NCI-H82 treated with DMSO at 0.1 percent for 48 hours (cell line): ENCODE data around the gene COX20.
"Not testable (repeated sequence)": the region's sequence is repeated elsewhere in the genome, so short reads cannot be mapped to it uniquely, and the experiment has no call there.

ENCODE experiments used
- DNase-seq: peaks from one replicate; lab custom pipeline; 2025; ENCODE audit not compliant: unreplicated experiment; lab: John Stamatoyannopoulos, UW

COX20 gene, protein sequence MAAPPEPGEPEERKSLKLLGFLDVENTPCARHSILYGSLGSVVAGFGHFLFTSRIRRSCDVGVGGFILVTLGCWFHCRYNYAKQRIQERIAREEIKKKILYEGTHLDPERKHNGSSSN

GRCh38 chr1:244835276-244836134 lies at the start of gene COX20:
Gene COX20, plus strand, starts transcription at chr1:244835658. Its CDS starts 57 bp downstream, at chr1:244835715.
- peak; percentile 87 for DNase-seq

DNA sequence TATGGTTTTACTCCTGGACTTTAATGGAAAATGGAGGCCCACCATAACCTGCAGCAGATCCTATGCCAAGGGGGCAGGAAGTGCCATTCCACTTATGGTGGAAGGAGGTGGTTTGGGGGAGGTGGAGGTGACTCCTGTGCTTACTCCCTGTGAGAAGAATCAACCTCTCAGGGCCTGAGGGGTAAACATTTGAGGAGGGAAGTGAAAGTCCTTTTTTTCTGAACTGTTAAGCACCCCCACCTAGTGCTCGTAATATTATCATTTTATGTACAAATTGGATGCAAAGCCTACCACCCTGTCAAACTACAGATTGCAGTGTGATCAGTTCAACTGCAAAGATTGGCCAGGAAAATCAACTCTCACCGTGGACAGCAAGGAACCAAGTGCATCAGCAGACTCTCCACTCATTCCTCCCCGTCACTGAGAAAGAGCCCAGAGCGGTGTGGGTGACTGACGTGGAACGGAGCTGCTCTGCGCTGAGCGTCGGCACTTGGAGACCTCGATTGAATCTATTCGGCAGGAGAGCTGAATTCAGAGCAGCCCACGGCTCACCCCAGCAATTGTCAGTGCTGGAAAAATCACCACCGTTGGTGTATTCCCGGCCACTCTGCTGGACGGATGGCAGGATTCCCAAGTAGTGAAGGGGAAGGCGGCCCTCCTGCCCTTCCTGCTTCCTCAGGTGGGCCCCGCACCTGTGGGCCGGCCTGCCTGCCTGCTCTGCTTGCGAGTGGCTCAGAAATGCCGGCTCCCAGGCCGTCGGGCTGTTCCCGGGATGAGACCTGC lies 46.8 kb upstream of the COX20 start:
- DNase-seq: no peak

DNA sequence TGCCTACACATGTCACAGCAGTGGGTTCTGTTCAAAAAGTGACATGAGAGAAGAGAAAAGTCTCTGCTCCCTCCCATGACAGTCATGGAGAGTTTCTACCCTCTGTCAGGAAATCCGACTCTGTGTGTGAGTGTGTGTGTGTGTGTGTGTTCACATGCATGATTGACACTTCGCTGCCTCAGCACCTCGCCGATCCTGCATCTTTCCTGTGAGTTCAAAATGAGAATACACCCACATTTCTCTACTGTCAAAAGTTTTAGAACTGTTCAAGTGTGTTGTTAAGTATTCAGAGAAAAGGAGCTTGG lies 46.2 kb upstream of the COX20 start:
- no peak for DNase-seq

GRCh38 chr1:244789731-244790130 lies 45.7 kb upstream of the COX20 start:
- no peak for DNase-seq

- DNase-seq: no peak
Measured at GRCh38 chr1:244791061-244791460, 44.4 kb upstream of the COX20 start.

GRCh38 chr1:244792188-244792850 lies 43.1 kb upstream of the COX20 start:
- no peak for DNase-seq

- DNase-seq: no peak
Measured at GRCh38 chr1:244794071-244794470, 41.4 kb upstream of the COX20 start.

DNA sequence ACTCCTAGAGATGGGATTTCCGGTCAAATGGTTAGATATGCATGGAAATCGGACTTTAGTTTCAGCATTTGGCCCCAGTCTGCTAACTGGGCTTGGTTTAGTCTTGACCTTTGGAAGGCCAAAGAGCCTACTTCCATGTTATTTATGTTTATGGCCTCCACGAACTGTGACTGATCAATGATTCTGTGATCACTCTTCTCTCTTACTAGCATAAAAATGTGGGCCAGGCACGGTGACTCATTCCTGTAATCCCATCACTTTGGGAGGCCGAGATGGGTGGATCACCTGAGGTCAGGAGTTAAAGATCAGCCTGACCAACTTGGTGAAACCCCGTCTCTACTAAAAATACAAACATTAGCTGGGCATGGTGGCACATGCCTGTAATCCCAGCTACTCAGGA lies 40.9 kb upstream of the COX20 start:
- DNase-seq: not testable (repeated sequence)

DNA sequence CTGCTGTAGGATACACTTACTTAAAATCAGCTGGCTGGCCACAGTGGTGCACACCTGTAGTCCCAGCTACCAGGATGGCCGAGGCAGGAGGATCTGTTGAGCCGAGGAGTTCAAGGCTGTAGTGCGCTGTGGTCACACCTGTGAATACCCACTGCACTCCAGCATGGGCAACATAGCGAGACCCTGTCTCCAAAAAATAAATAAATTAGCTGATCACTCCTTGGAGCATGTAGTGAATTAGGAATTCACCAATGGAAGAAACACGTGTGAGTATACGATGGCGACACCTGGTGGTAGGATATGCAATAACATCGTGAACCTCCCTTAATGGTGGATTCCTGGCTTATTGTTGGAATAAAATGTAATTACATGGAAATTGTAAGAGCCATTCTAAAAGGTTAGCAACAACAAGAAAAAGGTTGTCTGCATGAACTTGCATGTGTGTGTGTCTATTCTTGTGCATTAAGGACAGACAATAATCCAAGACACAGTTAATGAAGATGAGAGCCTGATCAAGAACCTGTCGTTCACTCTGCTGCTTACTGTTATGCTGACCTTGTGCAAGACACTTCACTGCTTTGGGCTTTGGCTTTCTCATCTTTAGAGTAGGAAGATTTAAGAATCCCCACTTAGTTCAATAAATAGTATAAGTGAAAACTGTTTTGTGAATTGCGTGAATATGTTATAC lies 38.6 kb upstream of the COX20 start:
- peak; percentile 38 for DNase-seq

DNA sequence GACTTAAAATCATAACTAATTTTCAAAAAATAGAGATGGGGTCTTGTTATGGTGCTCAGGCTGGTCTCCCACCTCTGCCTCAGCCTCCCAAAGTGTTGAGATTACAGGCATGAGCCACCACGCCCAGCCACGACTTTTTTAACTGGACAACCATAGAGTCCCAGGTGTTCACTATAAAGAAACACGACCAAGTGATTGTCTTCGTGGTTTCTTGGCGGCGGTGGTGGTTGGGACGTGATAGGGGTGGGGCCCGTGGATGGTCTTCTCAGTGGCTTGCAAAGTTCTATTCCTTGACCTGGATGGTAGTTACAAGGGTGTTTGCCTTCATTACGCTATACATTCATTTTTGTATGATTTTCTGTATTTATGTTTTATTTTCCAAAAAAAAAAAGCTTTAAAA lies 34.6 kb upstream of the COX20 start:
- no peak for DNase-seq

DNA sequence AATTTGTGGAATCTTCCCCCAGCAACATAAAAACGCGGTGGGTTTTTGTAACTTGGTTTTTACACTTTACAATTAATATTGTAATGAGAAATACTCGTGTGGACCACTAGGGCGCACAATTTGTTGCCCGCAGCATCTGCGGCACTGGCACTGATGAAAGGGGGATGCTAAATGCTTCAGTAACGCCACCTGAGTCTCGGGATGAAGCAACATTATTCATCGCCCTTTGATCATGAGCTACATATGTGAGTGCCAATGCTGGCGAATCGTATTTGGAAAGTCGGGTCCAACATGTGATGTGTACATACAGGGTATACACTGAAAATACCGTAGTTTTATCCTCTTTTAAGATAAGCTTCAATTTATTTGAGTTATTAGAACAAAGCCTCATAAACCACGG lies 34.2 kb upstream of the COX20 start:
- DNase-seq: no peak

DNA sequence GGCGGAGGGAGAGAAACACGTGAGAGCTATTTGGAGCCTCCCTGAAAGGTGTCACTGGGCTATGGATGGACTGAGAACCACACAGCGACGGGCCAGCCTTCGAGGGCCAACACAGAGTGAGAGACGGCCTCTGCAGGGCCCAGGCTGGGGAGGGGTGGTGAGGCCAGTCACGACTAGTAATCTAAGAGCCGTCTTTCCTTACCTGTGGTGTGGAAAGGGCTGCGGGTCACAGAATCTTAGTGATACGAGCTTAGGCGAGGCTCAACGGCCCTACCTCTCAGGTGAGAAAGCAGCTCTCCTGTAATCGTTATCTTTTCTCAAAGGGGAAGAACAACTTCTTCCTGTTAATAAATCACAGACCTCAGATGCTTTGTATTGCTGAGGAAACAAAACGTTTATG lies 33.4 kb upstream of the COX20 start:
- DNase-seq: no peak

- no peak for DNase-seq
Measured at GRCh38 chr1:244802556-244803239, 32.8 kb upstream of the COX20 start.

- DNase-seq: no peak
Measured at GRCh38 chr1:244804841-244805240, 30.6 kb upstream of the COX20 start.

DNA sequence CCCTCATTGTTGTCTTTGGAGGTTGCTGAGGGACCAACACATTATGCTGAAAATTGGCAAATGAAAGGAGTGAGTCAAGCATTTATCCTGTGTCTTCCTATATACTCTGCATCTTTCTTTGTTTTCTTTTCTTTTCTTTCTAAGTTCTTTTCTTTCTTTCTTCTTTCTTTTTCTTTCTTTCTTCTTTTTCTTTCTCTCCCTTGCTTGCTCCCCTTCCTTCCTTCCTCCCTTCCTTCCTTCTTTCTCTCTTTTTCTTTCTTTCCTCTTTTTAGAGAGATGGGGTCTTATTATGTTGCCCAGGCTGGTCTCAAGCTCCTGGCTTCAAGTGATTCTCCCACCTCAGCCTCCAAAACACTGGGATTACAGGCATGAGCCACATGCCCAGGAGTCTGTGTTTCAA lies 28.3 kb upstream of the COX20 start:
- DNase-seq: no peak

GRCh38 chr1:244810221-244810620 lies 25.2 kb upstream of the COX20 start:
- no peak for DNase-seq

DNA sequence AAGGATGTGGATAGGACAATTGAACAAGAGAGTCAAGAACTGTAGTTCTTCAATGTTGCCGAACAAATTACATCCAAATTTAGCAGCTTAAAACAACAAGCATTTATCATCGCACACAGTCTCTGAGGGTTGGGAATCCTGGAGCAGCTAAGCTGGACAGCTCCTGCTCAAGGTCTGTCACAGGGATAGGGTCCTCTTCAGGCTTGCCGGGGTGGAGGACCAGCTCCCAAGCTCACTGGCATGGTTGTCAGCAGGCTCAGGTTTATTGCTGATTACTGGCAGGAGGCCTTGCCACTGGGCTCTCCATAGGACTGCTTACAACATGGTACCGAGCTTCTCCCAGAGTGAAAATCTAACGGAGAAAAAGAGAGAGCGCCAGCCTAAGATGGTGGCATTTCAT lies 22.1 kb upstream of the COX20 start:
- DNase-seq: no peak

- DNase-seq: no peak
Measured at GRCh38 chr1:244815600-244816099, 19.8 kb upstream of the COX20 start.

GRCh38 chr1:244817415-244817894 lies 18.0 kb upstream of the COX20 start:
- no peak for DNase-seq

GRCh38 chr1:244820131-244820530 lies 15.3 kb upstream of the COX20 start:
- no peak for DNase-seq
